NCI-H1694 (cell line): ENCODE results near the gene XIRP1.

Experiments
- DNase-seq: peaks from one replicate; lab custom pipeline; 2025; lab: John Stamatoyannopoulos, UW

The XIRP1 gene

GRCh38 chr3:39208463-39209055 is 16.2 kb upstream of the XIRP1 start:
- DNase-seq, result no peak

GRCh38 chr3:39207361-39208186 is 15.2 kb upstream of the XIRP1 start:
- no peak for DNase-seq

- no peak for DNase-seq
These were observed 13.6 kb upstream of the XIRP1 start for GRCh38 chr3:39205919-39206516.

- DNase-seq, result no peak
These were observed 12.7 kb upstream of the XIRP1 start for GRCh38 chr3:39205131-39205530.

- DNase-seq, result no peak
These were observed 11.5 kb upstream of the XIRP1 start for GRCh38 chr3:39203860-39204259.

- no peak for DNase-seq
These were observed 11.0 kb upstream of the XIRP1 start for GRCh38 chr3:39203402-39203801.

- no peak for DNase-seq
These were observed 9.7 kb upstream of the XIRP1 start for GRCh38 chr3:39202094-39202493.

- DNase-seq, result no peak
These were observed 4.4 kb upstream of the XIRP1 start for GRCh38 chr3:39196671-39197356.

- no peak for DNase-seq
These were observed 3.6 kb upstream of the XIRP1 start for GRCh38 chr3:39196034-39196433.

GRCh38 chr3:39193391-39193790 is 996 bp upstream of the XIRP1 start:
- DNase-seq, result no peak

GRCh38 chr3:39191773-39192172 is 622 bp downstream of the XIRP1 start:
- DNase-seq, result no peak

GRCh38 chr3:39191111-39191510 is 1.3 kb downstream of the XIRP1 start:
- DNase-seq, result no peak

GRCh38 chr3:39190281-39191025 is 1.9 kb downstream of the XIRP1 start:
- no peak for DNase-seq

- no peak for DNase-seq
These were observed 2.5 kb downstream of the XIRP1 start for GRCh38 chr3:39189959-39190269.

- no peak for DNase-seq
These were observed 3.0 kb downstream of the XIRP1 start for GRCh38 chr3:39189150-39189958.

GRCh38 chr3:39188271-39189149 is 3.9 kb downstream of the XIRP1 start:
- no peak for DNase-seq

- no peak for DNase-seq
These were observed 4.8 kb downstream of the XIRP1 start for GRCh38 chr3:39187372-39188155.

GRCh38 chr3:39186692-39187151 is 5.7 kb downstream of the XIRP1 start:
- no peak for DNase-seq

GRCh38 chr3:39185959-39186691 is 6.3 kb downstream of the XIRP1 start:
- no peak for DNase-seq
